ENCODE measurements around the gene CLRN1.

- TF ChIP-seq CTCF (IDR thresholded peaks at IDR 0.05) (no peak), POLR2A (IDR thresholded peaks at IDR 0.05) (no peak)
Observed at GRCh38 chr3:150911771-150912170, 60.8 kb downstream of the CLRN1 start.
